ENCODE data around the gene PIK3R2. TPM values are rescaled to one million over a fixed set of nuclear protein-coding genes. Genes with fewer than 3 reads are reported as not detected.

The PIK3R2 gene
- total and polyA plus RNA-seq, 2 of the 13 experiments (the other 11 are each of a cell fraction or from before 2014, with no cell fraction given): 18.6 to 25.3 TPM

GRCh38 chr19:18203863-18204393 lies 51.0 kb downstream of the PIK3R2 start, which contains the start of gene RAB3A (continued):
- TF ChIP-seq ZNF879 (CRISPR knock-in tag; IDR thresholded peaks at IDR 0.05) (no peak), ZBTB25 (CRISPR knock-in tag; IDR thresholded peaks at IDR 0.05) (no peak), POLR2AphosphoS2 (IDR thresholded peaks at IDR 0.05; ENCODE audit: low read depth, low read length) (no peak), TARDBP (CRISPR knock-in tag; IDR thresholded peaks at IDR 0.05) (no peak), ZFX (CRISPR knock-in tag; IDR thresholded peaks at IDR 0.05; ENCODE audit: low read depth) (peak; percentile 55; the same call in 1 of the 2 replicates), ZNF207 (IDR thresholded peaks at IDR 0.05; ENCODE audit: borderline replicate concordance) (no peak), SYNCRIP (IDR thresholded peaks at IDR 0.05; ENCODE audit: insufficient read depth, low read depth, low read length) (no peak), NFATC3 (CRISPR knock-in tag; IDR thresholded peaks at IDR 0.05) (no peak), NFKB2 (CRISPR knock-in tag; IDR thresholded peaks at IDR 0.05; ENCODE audit: borderline replicate concordance) (no peak), ZNF280B (CRISPR knock-in tag; IDR thresholded peaks at IDR 0.05; ENCODE audit: borderline replicate concordance) (no peak), ZSCAN31 (CRISPR knock-in tag; IDR thresholded peaks at IDR 0.05; ENCODE audit: low read depth) (peak; percentile 73; the same call in 1 of the 2 replicates), STAT5B (CRISPR knock-in tag; IDR thresholded peaks at IDR 0.05) (no peak), HMG20A (CRISPR knock-in tag; IDR thresholded peaks at IDR 0.05; ENCODE audit: borderline replicate concordance) (no peak), ARHGAP35 (CRISPR knock-in tag; IDR thresholded peaks at IDR 0.05; ENCODE audit: borderline replicate concordance) (no peak), GTF3A (CRISPR knock-in tag; conservative IDR thresholded peaks at IDR 0.05) (no peak), ZNF20 (CRISPR knock-in tag; IDR thresholded peaks at IDR 0.05) (no peak), ZNF737 (CRISPR knock-in tag; IDR thresholded peaks at IDR 0.05; ENCODE audit: borderline replicate concordance) (no peak), STAT6 (CRISPR knock-in tag; IDR thresholded peaks at IDR 0.05; ENCODE audit: borderline replicate concordance) (no peak), ATF7-NPFF (CRISPR knock-in tag; IDR thresholded peaks at IDR 0.05; ENCODE audit: low read depth) (no peak), PHF5A (CRISPR knock-in tag; IDR thresholded peaks at IDR 0.05; ENCODE audit: low read depth, unreplicated experiment) (no peak), U2AF1 (optimal IDR thresholded peaks at IDR 0.05; ENCODE audit: low read depth, low read length) (no peak), SP2 (CRISPR knock-in tag; IDR thresholded peaks at IDR 0.05) (peak; percentile 99), ZBTB20 (CRISPR knock-in tag; IDR thresholded peaks at IDR 0.05; ENCODE audit: borderline replicate concordance, low read depth) (no peak), CHCHD3 (CRISPR knock-in tag; IDR thresholded peaks at IDR 0.05) (no peak), ZNF234 (CRISPR knock-in tag; conservative IDR thresholded peaks at IDR 0.05) (no peak), MYNN (CRISPR knock-in tag; IDR thresholded peaks at IDR 0.05; ENCODE audit: low read depth) (no peak)
- TF ChIP-seq, protein P1, sequence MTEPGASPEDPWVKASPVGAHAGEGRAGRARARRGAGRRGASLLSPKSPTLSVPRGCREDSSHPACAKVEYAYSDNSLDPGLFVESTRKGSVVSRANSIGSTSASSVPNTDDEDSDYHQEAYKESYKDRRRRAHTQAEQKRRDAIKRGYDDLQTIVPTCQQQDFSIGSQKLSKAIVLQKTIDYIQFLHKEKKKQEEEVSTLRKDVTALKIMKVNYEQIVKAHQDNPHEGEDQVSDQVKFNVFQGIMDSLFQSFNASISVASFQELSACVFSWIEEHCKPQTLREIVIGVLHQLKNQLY (CRISPR knock-in tag; IDR thresholded peaks at IDR 0.05): no peak
